Aortic smooth muscle cell (primary cell): ENCODE data around the gene SGTA. TPM values are rescaled to one million over a fixed set of nuclear protein-coding genes. Genes with fewer than 3 reads are reported as not detected.

Source experiments
- total RNA-seq: library from RNA; depleted of rRNA; stranded (reverse); fragments of >200 nt; gene quantifications from 2 replicates; pipeline ENCODE4 v1.2.3, GENCODE V29; 2014

SGTA gene
- 22.2 and 28.7 TPM in 2 replicates for total RNA-seq

GRCh38 chr19:2782936-2783780, at the start of gene SGTA:
SGTA (minus strand) TSS chr19:2783273; CDS start chr19:2769068, 14,205 bp downstream.

GRCh38 chr19:2819540-2820111, 36.6 kb upstream of the SGTA start, which contains the start of gene ZNF554:
ZNF554 (plus strand) TSS chr19:2819868; CDS start chr19:2820072, 204 bp downstream.

DNA sequence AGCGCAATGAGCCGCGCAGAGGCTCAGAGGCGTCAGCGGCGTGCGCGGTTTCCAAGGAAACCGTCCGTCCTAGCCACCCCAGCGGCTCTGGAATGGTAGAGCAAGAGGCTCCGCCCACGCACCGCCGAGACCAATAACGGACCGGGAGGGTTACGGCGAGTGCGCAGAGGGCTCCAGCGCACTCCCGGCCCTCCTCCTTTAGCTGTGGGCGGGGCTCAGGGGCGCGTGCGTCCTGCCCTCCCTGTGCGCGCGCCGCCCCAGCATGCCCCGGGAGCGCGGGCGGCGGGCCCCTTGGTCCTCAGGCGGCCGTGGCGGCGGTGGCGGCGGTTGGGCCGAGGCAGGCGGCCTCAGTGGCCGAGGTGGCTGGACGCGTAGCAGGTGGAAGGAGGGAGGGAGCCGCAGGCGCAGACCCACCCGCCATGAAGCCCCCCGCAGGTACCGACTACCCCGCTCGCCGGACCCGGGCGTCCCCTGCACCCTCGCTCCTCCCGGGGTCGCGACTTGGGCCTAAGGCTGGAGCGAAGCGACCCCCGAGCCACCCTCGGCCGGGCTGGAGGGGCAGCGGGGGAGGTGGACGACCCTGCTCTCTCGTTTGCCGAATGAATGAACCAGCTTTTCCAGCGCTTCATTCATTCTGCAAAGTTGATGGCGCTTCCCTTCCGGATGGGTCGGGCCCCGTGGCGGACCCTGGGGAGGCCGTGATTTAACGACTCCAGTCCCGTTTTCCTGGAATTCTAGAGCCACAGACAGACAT, 2.3 kb upstream of the SGTA start, which contains the start of gene THOP1:
Gene THOP1 (plus strand): TSS at position 260 of the 754 bp plus-strand sequence. CDS start 160 bp downstream, at position 420.

DNA sequence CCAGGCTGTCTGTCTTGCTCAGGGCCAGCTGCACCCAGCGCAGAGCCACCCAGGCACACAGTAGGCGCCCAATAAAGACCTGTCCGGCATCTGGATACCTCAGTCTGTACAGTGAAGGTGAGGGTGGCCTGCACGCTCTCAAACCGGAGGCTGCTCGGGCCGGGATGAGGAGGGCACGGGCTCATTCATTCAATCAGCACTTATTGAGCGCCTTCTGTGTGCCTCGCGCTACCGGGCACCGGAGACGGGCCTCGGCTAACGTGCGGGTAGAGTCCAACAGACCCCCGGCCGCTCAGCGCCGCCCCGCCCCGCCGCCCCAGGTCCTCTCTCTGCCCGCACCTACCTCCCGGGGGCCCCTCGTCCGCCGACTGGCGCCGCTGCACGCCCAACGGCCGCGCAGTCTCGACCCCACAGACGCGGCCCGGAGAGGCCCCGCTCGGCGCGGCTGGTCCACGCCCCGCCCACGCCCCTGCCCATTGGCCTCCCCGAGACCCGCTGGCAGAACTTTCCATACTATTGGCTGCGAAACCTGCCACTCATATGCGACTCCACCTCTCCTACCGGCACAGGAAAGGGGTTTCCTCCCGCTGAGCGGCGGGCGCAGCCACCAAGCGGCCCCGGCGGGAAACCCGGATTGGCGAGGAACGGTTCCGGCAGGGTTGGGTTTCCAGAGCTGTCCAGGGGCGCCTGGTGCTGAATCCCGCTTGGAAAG, 43.3 kb downstream of the SGTA start, which contains the start of gene SLC39A3:
Gene SLC39A3 (minus strand): TSS at position 416 of the 712 bp plus-strand sequence. CDS start 2,760 bp downstream, outside the sequence.

DNA sequence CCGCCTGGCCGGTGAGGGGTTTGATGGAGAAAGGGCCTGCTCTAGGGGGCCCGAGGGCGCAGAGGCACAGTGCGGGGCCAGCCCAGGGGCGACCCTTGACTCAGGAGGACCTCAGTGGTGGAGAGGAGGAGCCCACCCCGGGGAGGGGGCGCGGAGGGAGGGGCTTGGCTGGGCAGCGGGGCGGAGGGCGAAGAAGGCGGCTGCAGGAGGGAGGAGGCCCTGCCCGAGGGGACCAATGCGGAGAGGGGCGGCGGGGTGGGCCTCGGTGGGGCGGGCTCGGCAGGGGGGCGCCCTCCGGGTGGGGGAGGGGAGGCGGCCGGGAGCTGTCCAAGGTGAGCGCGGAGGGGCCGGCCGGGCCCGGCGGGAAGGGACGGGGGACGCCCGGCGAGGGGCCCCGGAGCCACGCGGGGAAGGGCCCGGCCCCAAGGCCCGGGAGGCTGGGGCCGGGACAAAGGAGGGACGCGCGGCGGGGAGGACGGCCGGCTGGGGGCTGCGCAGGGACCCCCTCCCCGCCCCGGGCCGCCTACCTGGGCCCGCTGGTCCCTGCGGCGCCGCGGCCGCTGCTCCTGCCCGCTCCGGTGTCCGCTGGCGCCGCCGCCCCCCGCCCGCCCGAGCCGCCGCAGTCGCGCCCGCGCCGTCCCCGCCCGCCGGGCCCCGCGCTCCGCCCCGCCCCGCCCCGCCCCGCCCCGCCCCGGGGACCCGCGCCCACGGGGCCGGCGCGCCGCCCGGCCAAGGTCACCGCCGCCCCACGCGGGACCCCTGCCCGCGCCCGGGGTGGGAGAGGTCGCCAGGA, 62.1 kb downstream of the SGTA start, which contains the start of gene DIRAS1:
Gene DIRAS1 (minus strand): TSS at position 596 of the 793 bp plus-strand sequence. CDS start 3,566 bp downstream, outside the sequence.

Other genes with a start within 250 kb of the SGTA start
- gene GNG7, start 80.6 kb downstream of the SGTA start, total RNA-seq: under 0.01 and 0.12 TPM in 2 replicates
- gene DIRAS1, start 61.9 kb downstream of the SGTA start, total RNA-seq: 0.66 and 2.9 TPM in 2 replicates
- 23.2 and 26.8 TPM in 2 replicates for gene SLC39A3, start 43.3 kb downstream of the SGTA start, total RNA-seq
- 62.2 and 78.1 TPM in 2 replicates for gene THOP1, start 2.2 kb upstream of the SGTA start, total RNA-seq
- 3.0 and 3.3 TPM in 2 replicates for gene ZNF554, start 36.6 kb upstream of the SGTA start, total RNA-seq
- 4.6 and 5.5 TPM in 2 replicates for gene ZNF555, start 58.2 kb upstream of the SGTA start, total RNA-seq
- gene ZNF556, start 84.1 kb upstream of the SGTA start, total RNA-seq: 0.26 TPM in 1 of 2 replicates, not detected in the other
- 3.9 and 4.2 TPM in 2 replicates for gene ZNF57, start 117.7 kb upstream of the SGTA start, total RNA-seq
- gene ZNF77, start 161.7 kb upstream of the SGTA start, total RNA-seq: 3.2 and 3.3 TPM in 2 replicates
- 1.7 and 2.0 TPM in 2 replicates for gene TLE6, start 194.3 kb upstream of the SGTA start, total RNA-seq
- gene TLE2, start 246.0 kb upstream of the SGTA start, total RNA-seq: 3.2 and 4.6 TPM in 2 replicates